OCI-LY7 (cell line): ENCODE data around the gene SLC15A5. TPM values are rescaled to one million over a fixed set of nuclear protein-coding genes. Genes with fewer than 3 reads are reported as not detected.
A peak's percentile ranks its signal among the peaks of the same experiment; 100 is the strongest.

Source experiments
- BruUV-seq: library from RNA; stranded (reverse); fragments of 400-500 nt; replicated peaks from 2 replicates; lab custom pipeline; 2021; lab: Mats Ljungman, UMichigan
- CTCF ChIA-PET: fragments of 300-600 bp; sonication (Branson Sonifier 250); formaldehyde crosslinking; loops from one replicate; lab custom pipeline; 2022; ENCODE audit warnings: antibody characterized with exemption; ENCODE audit not compliant: unreplicated experiment; lab: Charles Lee
- POLR2A ChIA-PET: fragments of 300-600 bp; sonication (Branson Sonifier 250); formaldehyde crosslinking; loops from one replicate; lab custom pipeline; 2022; ENCODE audit warnings: antibody characterized with exemption; lab: Charles Lee
- DNase-seq: peaks from one replicate; pipeline ENCODE4 v3.0.0-alpha.2; 2015; ENCODE audit warnings: low spot score
- H2AFZ ChIP-seq: fragments of 200-600 bp; sonication (generic), shearing (Covaris generic); 2 replicates; pipeline ENCODE4 v1.6.1; 2014; ENCODE audit warnings: mild to moderate bottlenecking, antibody characterized with exemption, low read length, moderate library complexity
- H3K27ac ChIP-seq: fragments of 200-600 bp; sonication (generic); 2 replicates; pipeline ENCODE4 v1.5.1; 2014; ENCODE audit warnings: mixed run types, low read depth, mild to moderate bottlenecking, moderate library complexity, low read length, inconsistent platforms; ENCODE audit not compliant: poor library complexity, severe bottlenecking
- H3K36me3 ChIP-seq: fragments of 200-600 bp; sonication (generic); 2 replicates; pipeline ENCODE4 v1.6.1; 2014; ENCODE audit warnings: mild to moderate bottlenecking, antibody characterized with exemption, low read length, moderate library complexity, mixed read lengths; ENCODE audit not compliant: insufficient read depth
- H3K4me1 ChIP-seq: fragments of 200-600 bp; sonication (generic); 2 replicates; pipeline ENCODE4 v1.5.1; 2014; ENCODE audit warnings: mild to moderate bottlenecking, low read length; ENCODE audit not compliant: insufficient read depth, poor library complexity, severe bottlenecking
- H3K4me2 ChIP-seq: fragments of 200-600 bp; sonication (generic); 2 replicates; pipeline ENCODE4 v1.6.1; 2014; ENCODE audit warnings: mild to moderate bottlenecking, low read length
- H3K4me3 ChIP-seq: fragments of 200-600 bp; sonication (generic); 2 replicates; pipeline ENCODE4 v1.5.1; 2014; ENCODE audit warnings: mild to moderate bottlenecking, low read depth, low read length; ENCODE audit not compliant: poor library complexity, severe bottlenecking
- H3K79me2 ChIP-seq: fragments of 200-600 bp; sonication (generic); 2 replicates; pipeline ENCODE4 v1.6.1; 2016; ENCODE audit warnings: low read depth, mild to moderate bottlenecking, low read length, moderate library complexity, mixed read lengths; ENCODE audit not compliant: insufficient read depth
- H3K9me2 ChIP-seq: fragments of 200-600 bp; sonication (generic); 2 replicates; pipeline ENCODE4 v1.6.1; 2016; ENCODE audit warnings: mild to moderate bottlenecking, low read length, mixed read lengths; ENCODE audit not compliant: insufficient read depth
- H3K9me3 ChIP-seq: fragments of 200-600 bp; sonication (generic); 2 replicates; pipeline ENCODE4 v1.6.1; 2014; ENCODE audit warnings: mild to moderate bottlenecking, mixed run types, low read length, mixed read lengths
- H4K20me1 ChIP-seq: fragments of 200-600 bp; sonication (generic); 2 replicates; pipeline ENCODE4 v1.6.1; 2014; ENCODE audit warnings: mild to moderate bottlenecking, antibody characterized with exemption, low read length, moderate library complexity, mixed read lengths; ENCODE audit not compliant: insufficient read depth
- EZH2phosphoT487 ChIP-seq: fragments of 200-600 bp; sonication (generic); IDR thresholded peaks from 2 replicates; pipeline ENCODE4 v1.6.1; 2018; ENCODE audit warnings: low read depth, borderline replicate concordance, mild to moderate bottlenecking, mixed run types, antibody characterized with exemption, low read length, moderate library complexity, mixed read lengths
- intact Hi-C: fragments of 100-400 bp; cut with micrococcal nuclease; formaldehyde crosslinking; loops from one replicate; pipeline ENCODE4 v1.10.0; 2022; ENCODE audit not compliant: unreplicated experiment
- total RNA-seq, 2 experiments: library from RNA; depleted of rRNA in 1 of 2; stranded (reverse); fragments of >200 nt in 1 of 2; shearing (Covaris generic) in 1 of 2; gene quantifications; 2 replicates each; pipeline ENCODE4 v1.2.3, GENCODE V29; 2014 to 2022
- TF ChIP-seq, protein P1 (sequence below): fragments of 200-600 bp; sonication (generic); conservative IDR thresholded peaks from 2 replicates; pipeline ENCODE4 v1.5.1; 2014; ENCODE audit warnings: mild to moderate bottlenecking, antibody characterized with exemption, low read length, moderate library complexity, mixed read lengths

SLC15A5 gene
- total RNA-seq, 2 experiments from 2014 or later, result not detected

DNA sequence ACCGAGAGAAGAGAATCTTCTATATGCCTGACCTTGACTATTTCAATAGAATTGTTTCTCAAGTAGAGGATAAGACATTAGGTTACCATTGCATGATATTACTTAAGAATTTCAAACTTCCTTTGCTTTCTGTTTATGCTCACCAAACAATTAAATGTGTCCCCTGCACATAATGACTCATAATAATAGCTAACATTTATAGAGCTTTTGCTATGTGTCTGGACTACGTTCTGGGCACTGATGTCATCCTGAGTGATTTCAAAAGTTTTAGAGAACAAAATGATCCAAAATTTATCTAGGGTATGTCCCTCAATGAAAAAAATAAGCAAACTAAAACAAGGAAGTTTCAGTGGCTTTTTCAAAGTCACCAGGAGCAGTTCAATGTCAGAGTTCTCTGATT lies 38.8 kb downstream of the SLC15A5 start:
- TF ChIP-seq, protein P1, sequence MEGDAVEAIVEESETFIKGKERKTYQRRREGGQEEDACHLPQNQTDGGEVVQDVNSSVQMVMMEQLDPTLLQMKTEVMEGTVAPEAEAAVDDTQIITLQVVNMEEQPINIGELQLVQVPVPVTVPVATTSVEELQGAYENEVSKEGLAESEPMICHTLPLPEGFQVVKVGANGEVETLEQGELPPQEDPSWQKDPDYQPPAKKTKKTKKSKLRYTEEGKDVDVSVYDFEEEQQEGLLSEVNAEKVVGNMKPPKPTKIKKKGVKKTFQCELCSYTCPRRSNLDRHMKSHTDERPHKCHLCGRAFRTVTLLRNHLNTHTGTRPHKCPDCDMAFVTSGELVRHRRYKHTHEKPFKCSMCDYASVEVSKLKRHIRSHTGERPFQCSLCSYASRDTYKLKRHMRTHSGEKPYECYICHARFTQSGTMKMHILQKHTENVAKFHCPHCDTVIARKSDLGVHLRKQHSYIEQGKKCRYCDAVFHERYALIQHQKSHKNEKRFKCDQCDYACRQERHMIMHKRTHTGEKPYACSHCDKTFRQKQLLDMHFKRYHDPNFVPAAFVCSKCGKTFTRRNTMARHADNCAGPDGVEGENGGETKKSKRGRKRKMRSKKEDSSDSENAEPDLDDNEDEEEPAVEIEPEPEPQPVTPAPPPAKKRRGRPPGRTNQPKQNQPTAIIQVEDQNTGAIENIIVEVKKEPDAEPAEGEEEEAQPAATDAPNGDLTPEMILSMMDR, result no peak
- TF ChIP-seq EZH2phosphoT487, result no peak
- no peaks in the 10 kb centered on the region for H3K9me3 ChIP-seq
- DNase-seq, result no peak
- no peaks in the 10 kb centered on the region for H3K4me1 ChIP-seq
- H3K79me2 ChIP-seq, result no peaks in the 10 kb centered on the region
- H3K36me3 ChIP-seq, result no peaks in the 10 kb centered on the region
- H3K4me3 ChIP-seq, result no peak overlapping the region
- ChIA-PET POLR2A (interaction anchor here (0.6 to 1.4 kb wide), 3 partner anchors 10 to 1593 kb away, joined by 3 to 5 read pairs (median 4); no protein-coding TSS in a partner anchor), CTCF (no interaction called here)
- H3K9me2 ChIP-seq, result no peaks in the 10 kb centered on the region
- H3K4me2 ChIP-seq, result no peak overlapping the region
- H2AFZ ChIP-seq, result no peak overlapping the region
- no TSS peak for BruUV-seq
- no peaks in the 10 kb centered on the region for H4K20me1 ChIP-seq
- intact Hi-C loops, result no loop called here
- H3K27ac ChIP-seq, result no peak overlapping the region

DNA sequence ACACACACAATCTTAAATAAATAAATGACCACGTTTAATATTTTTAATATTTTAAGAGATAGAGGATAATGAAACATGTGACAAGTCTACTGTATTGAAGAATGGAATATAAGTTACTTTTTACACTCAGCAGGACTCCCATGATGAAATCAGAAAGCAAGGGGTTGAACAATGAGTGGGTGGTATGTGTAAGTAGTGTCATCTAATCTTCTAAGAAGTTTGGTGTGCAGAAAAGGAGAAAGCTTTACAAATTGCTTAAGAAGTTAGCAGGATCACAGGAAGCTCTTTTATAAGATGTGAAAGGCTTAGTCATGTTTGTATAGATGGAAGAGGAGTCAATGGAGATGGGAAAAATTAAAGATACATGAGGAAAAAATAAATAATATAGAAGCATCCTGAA lies 47.8 kb downstream of the SLC15A5 start:
- POLR2A ChIA-PET, result interaction anchor here (0.8 to 2.4 kb wide), 2 partner anchors 10 to 1025 kb away, joined by 4 to 5 read pairs; no protein-coding TSS in a partner anchor
- no peak overlapping the region for H2AFZ ChIP-seq
- H3K9me2 ChIP-seq, result no peaks in the 10 kb centered on the region; the same call in 1 of the 2 replicates
- no peak for DNase-seq
- no TSS peak for BruUV-seq
- H3K4me1 ChIP-seq, result peaks cover 7% of the 10 kb centered on the region
- no peak overlapping the region for H3K4me3 ChIP-seq
- TF ChIP-seq, protein P1, result no peak
- TF ChIP-seq EZH2phosphoT487, result no peak
- no peak overlapping the region for H3K4me2 ChIP-seq
- CTCF ChIA-PET, result no interaction called here
- H3K79me2 ChIP-seq, result no peaks in the 10 kb centered on the region
- H3K9me3 ChIP-seq, result 0 out of 2 replicates have a peak, but pooled peaks cover 4% of the 10 kb centered on the region
- H3K36me3 ChIP-seq, result no peaks in the 10 kb centered on the region
- H4K20me1 ChIP-seq, result no peaks in the 10 kb centered on the region
- no peak overlapping the region for H3K27ac ChIP-seq
- intact Hi-C loops, result no loop called here

DNA sequence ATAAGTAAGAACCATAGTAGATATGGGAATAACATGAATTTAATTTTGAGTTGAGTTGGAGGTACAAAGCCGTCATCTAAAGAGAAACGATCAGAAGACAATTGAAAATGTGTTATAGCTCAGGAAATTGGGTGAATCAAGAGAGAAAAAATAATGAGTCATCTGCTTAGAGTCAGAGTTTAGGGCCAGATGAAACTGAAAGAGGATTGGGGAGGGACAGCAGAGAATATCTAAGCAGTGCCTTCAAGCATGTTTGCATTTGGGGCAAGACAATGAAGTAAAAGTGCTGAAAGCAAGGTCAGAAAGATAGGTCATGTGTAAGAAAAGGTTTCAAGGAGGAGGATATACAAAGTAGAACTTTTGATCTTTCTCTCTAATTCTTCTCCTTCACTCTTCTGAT lies 49.4 kb downstream of the SLC15A5 start:
- intact Hi-C loops, result no loop called here
- Histone ChIP-seq H3K36me3 (no peaks in the 10 kb centered on the region), H3K27ac (no peak overlapping the region), H3K79me2 (no peaks in the 10 kb centered on the region), H3K4me3 (no peak overlapping the region), H3K9me3 (0 out of 2 replicates have a peak, but pooled peaks cover 4% of the 10 kb centered on the region), H3K9me2 (no peaks in the 10 kb centered on the region; the same call in 1 of the 2 replicates), H3K4me1 (peaks cover 7% of the 10 kb centered on the region), H4K20me1 (no peaks in the 10 kb centered on the region), H3K4me2 (no peak overlapping the region), H2AFZ (peak overlapping the region; percentile 46; the same call in 1 of the 2 replicates)
- ChIA-PET CTCF (no interaction called here), POLR2A (interaction anchor here (2.4 kb wide), 1 partner anchor 11 kb away, joined by 5 read pairs; no protein-coding TSS in a partner anchor)
- TF ChIP-seq, protein P1, result no peak
- TF ChIP-seq EZH2phosphoT487, result no peak
- DNase-seq, result no peak
- no TSS peak for BruUV-seq
